Measurements from ENCODE around the gene SKOR2.

Gene SKOR2

DNA sequence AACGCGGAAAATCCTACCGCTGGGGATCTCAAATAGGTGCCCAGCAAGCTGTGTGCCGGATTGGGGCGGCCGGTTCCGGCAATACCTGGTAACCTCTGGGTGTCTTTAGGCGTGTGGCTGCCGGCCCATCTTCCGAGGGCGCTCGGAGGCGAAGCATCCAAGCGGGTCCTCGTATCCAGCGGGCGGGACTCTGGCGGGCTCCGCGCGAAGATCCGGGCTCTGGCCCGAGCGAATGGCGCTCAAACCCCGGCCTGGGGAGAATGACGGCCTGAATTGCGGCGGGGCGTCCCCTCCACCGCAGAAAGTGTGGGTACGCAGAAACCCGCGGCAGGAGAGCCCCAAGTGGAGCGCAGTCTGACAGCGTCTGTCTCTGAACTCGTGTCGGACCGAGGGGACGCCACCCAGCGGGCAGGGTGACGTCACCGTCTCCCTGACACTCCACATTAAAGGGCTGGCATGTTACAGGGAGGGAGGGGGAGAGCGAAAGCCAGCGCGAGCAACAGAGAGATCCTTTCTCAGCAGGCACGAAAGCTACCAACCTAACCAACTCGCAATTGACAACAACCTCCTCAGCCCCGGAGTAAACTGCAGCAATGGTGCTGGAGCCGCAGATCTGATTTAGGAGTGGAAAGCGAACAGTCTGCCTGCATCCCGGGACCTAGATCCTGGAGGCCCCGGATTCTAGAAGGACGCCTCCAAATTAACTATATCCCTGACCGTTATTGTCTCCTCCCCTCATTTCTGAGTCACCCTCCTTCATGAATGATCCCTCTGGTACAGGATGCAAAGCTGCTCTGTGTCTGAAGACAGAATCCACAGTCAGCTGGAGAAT is at the start of gene SKOR2:
Gene SKOR2 (minus strand): TSS at position 372 of the 832 bp plus-strand sequence. CDS start 2,477 bp downstream, outside the sequence.
- Histone ChIP-seq H3K27me3 (ENCODE audit: low read depth, low read length) (peaks cover 71% of the 10 kb centered on the region), H3K27ac (ENCODE audit: low read length) (no peak within 1 kb of the TSS), H3K4me3 (ENCODE audit: low read depth in 1 of 2, low read length in 2 of 2) (peak within 1 kb of the TSS in 1 of 2 donors; percentile 20), H3K36me3 (ENCODE audit: control insufficient read depth in 1 of 2, insufficient read depth in 2 of 2, low read length in 2 of 2) (no peaks in the 10 kb centered on the region), H3K9me3 (ENCODE audit: control insufficient read depth in 1 of 2, low read length in 2 of 2) (no peaks in the 10 kb centered on the region), H3K4me1 (ENCODE audit: control insufficient read depth in 1 of 2, insufficient read depth in 2 of 2, low read length in 2 of 2) (peaks cover 0 to 9% of the 10 kb centered on the region in 2 donors)

DNA sequence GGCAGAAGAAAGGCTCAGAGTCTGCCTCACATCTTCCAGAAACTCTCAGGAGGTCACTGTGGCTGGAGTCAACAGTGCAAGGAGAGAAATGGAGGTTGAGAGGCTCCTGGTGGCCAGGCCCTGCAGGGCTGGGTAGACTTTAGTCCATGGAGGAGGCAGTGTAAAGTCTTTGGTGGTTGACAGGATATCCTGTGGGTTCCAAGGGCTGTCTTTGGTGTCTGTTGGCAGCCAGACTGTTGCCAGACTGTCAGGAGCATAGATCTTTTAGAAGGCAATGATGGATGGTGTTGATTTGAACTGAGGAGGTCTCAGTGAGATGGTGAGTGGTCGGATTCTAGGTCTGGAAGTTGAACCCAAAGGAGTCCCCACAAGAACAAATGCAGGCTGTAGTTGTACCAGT is 45.0 kb upstream of the SKOR2 start:
- H3K4me1 ChIP-seq (ENCODE audit: control insufficient read depth in 1 of 2, insufficient read depth in 2 of 2, low read length in 2 of 2): no peaks in the 10 kb centered on the region
- no peaks in the 10 kb centered on the region for H3K27me3 ChIP-seq (ENCODE audit: low read depth, low read length)
- no peak overlapping the region for H3K4me3 ChIP-seq (ENCODE audit: low read depth in 1 of 2, low read length in 2 of 2)
- peaks cover 0 to 3% of the 10 kb centered on the region in 2 donors for H3K9me3 ChIP-seq (ENCODE audit: control insufficient read depth in 1 of 2, low read length in 2 of 2)
- H3K27ac ChIP-seq (ENCODE audit: low read length): no peak overlapping the region
- no peaks in the 10 kb centered on the region for H3K36me3 ChIP-seq (ENCODE audit: control insufficient read depth in 1 of 2, insufficient read depth in 2 of 2, low read length in 2 of 2)

DNA sequence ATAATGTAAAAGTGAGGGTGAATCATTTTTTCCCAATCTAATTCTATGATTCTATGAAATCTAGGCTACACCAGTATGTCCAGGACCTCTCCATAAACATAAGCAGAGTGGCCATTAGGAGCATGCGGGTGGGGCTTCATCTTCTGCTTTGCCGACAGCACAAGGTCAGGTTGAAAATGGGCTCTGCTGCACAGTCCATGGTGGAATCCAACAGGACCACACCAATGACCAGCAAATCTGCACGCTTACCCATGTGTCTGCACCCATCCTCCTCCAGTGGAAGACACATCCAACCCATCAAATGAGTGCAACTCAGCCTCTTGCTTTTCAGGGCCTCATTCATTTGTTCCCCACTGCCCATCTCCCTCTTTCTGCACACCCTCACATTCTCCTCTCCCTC is 43.3 kb upstream of the SKOR2 start:
- Histone ChIP-seq H3K27ac (ENCODE audit: low read length) (no peak overlapping the region), H3K4me3 (ENCODE audit: low read depth in 1 of 2, low read length in 2 of 2) (no peak overlapping the region), H3K9me3 (ENCODE audit: control insufficient read depth in 1 of 2, low read length in 2 of 2) (peaks cover 0 to 3% of the 10 kb centered on the region in 2 donors), H3K4me1 (ENCODE audit: control insufficient read depth in 1 of 2, insufficient read depth in 2 of 2, low read length in 2 of 2) (no peaks in the 10 kb centered on the region), H3K36me3 (ENCODE audit: control insufficient read depth in 1 of 2, insufficient read depth in 2 of 2, low read length in 2 of 2) (no peaks in the 10 kb centered on the region), H3K27me3 (ENCODE audit: low read depth, low read length) (no peaks in the 10 kb centered on the region)

GRCh38 chr18:47288741-47289140 is 37.3 kb upstream of the SKOR2 start:
- no peaks in the 10 kb centered on the region for H3K36me3 ChIP-seq (ENCODE audit: control insufficient read depth in 1 of 2, insufficient read depth in 2 of 2, low read length in 2 of 2)
- peaks cover 5% of the 10 kb centered on the region for H3K27me3 ChIP-seq (ENCODE audit: low read depth, low read length)
- H3K4me3 ChIP-seq (ENCODE audit: low read depth in 1 of 2, low read length in 2 of 2): no peak overlapping the region
- no peak overlapping the region for H3K27ac ChIP-seq (ENCODE audit: low read length)
- H3K9me3 ChIP-seq (ENCODE audit: control insufficient read depth in 1 of 2, low read length in 2 of 2): no peaks in the 10 kb centered on the region
- H3K4me1 ChIP-seq (ENCODE audit: control insufficient read depth in 1 of 2, insufficient read depth in 2 of 2, low read length in 2 of 2): no peaks in the 10 kb centered on the region

DNA sequence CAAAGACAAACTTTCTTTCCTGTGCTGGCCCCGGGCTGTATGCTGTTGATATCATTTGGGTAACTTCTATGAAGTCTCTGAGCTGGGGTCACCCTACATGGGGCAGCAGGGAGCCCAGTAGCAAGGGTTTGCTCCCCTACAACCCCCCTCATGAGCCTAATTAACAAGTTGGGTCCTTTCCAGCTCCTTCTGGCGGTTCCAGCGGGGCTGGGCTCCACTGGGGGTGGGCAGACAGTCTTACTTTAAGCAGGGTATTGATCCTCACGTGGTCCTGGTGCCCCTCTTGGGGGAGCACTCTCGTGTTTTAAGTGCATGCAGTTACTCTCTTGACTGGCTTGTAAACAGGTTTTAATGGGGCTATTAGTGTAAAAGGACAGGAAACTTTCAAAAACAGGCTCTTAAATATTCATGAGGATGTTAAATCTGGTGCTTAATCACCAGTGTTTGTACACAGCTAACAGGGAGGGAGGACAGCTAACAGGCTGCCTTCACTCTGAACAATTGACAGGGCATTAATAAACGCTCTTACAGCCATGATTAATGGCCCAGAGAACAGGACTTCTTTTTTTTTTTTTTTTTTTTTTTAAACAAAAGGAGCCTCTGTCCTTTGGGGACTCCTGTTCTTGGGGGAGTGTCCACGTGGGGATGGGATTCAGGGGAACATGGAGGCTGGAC is 36.6 kb upstream of the SKOR2 start:
- Histone ChIP-seq H3K9me3 (ENCODE audit: control insufficient read depth in 1 of 2, low read length in 2 of 2) (no peaks in the 10 kb centered on the region), H3K36me3 (ENCODE audit: control insufficient read depth in 1 of 2, insufficient read depth in 2 of 2, low read length in 2 of 2) (no peaks in the 10 kb centered on the region), H3K27ac (ENCODE audit: low read length) (no peak overlapping the region), H3K4me1 (ENCODE audit: control insufficient read depth in 1 of 2, insufficient read depth in 2 of 2, low read length in 2 of 2) (no peaks in the 10 kb centered on the region), H3K27me3 (ENCODE audit: low read depth, low read length) (peaks cover 5% of the 10 kb centered on the region), H3K4me3 (ENCODE audit: low read depth in 1 of 2, low read length in 2 of 2) (no peak overlapping the region)

DNA sequence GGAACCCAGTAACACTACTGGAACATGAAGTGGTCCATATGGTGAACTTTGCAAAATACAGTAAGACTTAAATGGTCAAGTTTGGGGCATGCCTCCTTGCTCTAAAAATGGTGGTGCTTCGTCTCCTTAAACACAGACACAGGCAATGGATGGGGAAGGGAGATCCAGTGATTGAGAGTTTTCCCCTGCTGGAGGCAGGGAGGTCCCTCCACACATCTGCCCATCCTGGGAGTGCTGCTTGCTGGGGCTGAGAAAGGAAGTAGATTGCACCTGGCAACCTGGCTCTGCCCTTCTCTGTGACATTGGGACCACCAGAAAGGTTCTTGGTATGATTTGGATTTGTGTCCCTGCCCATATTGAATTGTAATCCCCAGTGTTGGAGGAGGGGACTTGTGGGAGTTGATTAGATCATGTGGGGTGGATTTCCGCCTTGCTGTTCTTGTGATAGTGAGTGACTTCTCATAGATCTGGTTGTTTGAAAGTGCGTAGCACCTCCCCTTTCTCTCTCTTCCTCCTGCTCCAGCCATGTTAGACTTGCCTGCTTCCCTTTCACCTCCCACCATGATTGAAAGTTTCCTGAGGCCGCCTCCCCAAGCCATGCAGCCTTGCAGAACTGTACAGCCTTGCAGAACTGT is 35.4 kb upstream of the SKOR2 start:
- no peaks in the 10 kb centered on the region for H3K36me3 ChIP-seq (ENCODE audit: control insufficient read depth in 1 of 2, insufficient read depth in 2 of 2, low read length in 2 of 2)
- no peak overlapping the region for H3K4me3 ChIP-seq (ENCODE audit: low read depth in 1 of 2, low read length in 2 of 2)
- H3K27me3 ChIP-seq (ENCODE audit: low read depth, low read length): peaks cover 5% of the 10 kb centered on the region
- H3K9me3 ChIP-seq (ENCODE audit: control insufficient read depth in 1 of 2, low read length in 2 of 2): no peaks in the 10 kb centered on the region
- H3K27ac ChIP-seq (ENCODE audit: low read length): no peak overlapping the region
- no peaks in the 10 kb centered on the region for H3K4me1 ChIP-seq (ENCODE audit: control insufficient read depth in 1 of 2, insufficient read depth in 2 of 2, low read length in 2 of 2)

- Histone ChIP-seq H3K27me3 (ENCODE audit: low read depth, low read length) (peaks cover 5% of the 10 kb centered on the region), H3K36me3 (ENCODE audit: control insufficient read depth in 1 of 2, insufficient read depth in 2 of 2, low read length in 2 of 2) (no peaks in the 10 kb centered on the region), H3K9me3 (ENCODE audit: control insufficient read depth in 1 of 2, low read length in 2 of 2) (no peaks in the 10 kb centered on the region), H3K27ac (ENCODE audit: low read length) (no peak overlapping the region), H3K4me1 (ENCODE audit: control insufficient read depth in 1 of 2, insufficient read depth in 2 of 2, low read length in 2 of 2) (no peaks in the 10 kb centered on the region), H3K4me3 (ENCODE audit: low read depth in 1 of 2, low read length in 2 of 2) (no peak overlapping the region)
These were observed 34.0 kb upstream of the SKOR2 start for GRCh38 chr18:47285456-47285855.

- Histone ChIP-seq H3K9me3 (ENCODE audit: control insufficient read depth in 1 of 2, low read length in 2 of 2) (no peaks in the 10 kb centered on the region), H3K36me3 (ENCODE audit: control insufficient read depth in 1 of 2, insufficient read depth in 2 of 2, low read length in 2 of 2) (no peaks in the 10 kb centered on the region), H3K27ac (ENCODE audit: low read length) (no peak overlapping the region), H3K4me3 (ENCODE audit: low read depth in 1 of 2, low read length in 2 of 2) (no peak overlapping the region), H3K4me1 (ENCODE audit: control insufficient read depth in 1 of 2, insufficient read depth in 2 of 2, low read length in 2 of 2) (no peaks in the 10 kb centered on the region), H3K27me3 (ENCODE audit: low read depth, low read length) (peaks cover 5% of the 10 kb centered on the region)
These were observed 33.4 kb upstream of the SKOR2 start for GRCh38 chr18:47284721-47285395.

DNA sequence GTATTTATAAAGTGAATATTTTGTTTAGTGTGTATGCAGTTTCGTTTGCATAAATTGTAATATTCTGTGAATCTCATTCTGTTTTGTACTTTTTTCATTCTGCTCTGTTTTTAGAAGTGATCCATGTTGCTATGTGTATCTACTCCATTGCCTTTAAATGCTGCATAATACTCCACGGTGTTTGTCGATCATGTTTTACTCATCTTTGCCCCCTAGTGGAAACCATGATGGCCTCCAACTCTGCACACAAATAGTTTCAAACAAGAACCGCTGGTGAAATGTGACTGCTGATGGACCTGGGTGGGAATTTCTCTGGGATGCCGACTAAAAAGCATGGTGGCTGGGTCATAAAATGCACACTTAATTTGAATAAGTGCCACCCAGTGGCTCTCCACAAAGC is 32.0 kb upstream of the SKOR2 start:
- Histone ChIP-seq H3K27ac (ENCODE audit: low read length) (no peak overlapping the region), H3K36me3 (ENCODE audit: control insufficient read depth in 1 of 2, insufficient read depth in 2 of 2, low read length in 2 of 2) (no peaks in the 10 kb centered on the region), H3K4me1 (ENCODE audit: control insufficient read depth in 1 of 2, insufficient read depth in 2 of 2, low read length in 2 of 2) (no peaks in the 10 kb centered on the region), H3K9me3 (ENCODE audit: control insufficient read depth in 1 of 2, low read length in 2 of 2) (no peaks in the 10 kb centered on the region), H3K27me3 (ENCODE audit: low read depth, low read length) (no peaks in the 10 kb centered on the region), H3K4me3 (ENCODE audit: low read depth in 1 of 2, low read length in 2 of 2) (no peak overlapping the region)

GRCh38 chr18:47280121-47280520 is 28.7 kb upstream of the SKOR2 start:
- Histone ChIP-seq H3K4me3 (ENCODE audit: low read depth in 1 of 2, low read length in 2 of 2) (no peak overlapping the region), H3K27me3 (ENCODE audit: low read depth, low read length) (no peaks in the 10 kb centered on the region), H3K4me1 (ENCODE audit: control insufficient read depth in 1 of 2, insufficient read depth in 2 of 2, low read length in 2 of 2) (no peaks in the 10 kb centered on the region), H3K36me3 (ENCODE audit: control insufficient read depth in 1 of 2, insufficient read depth in 2 of 2, low read length in 2 of 2) (no peaks in the 10 kb centered on the region), H3K9me3 (ENCODE audit: control insufficient read depth in 1 of 2, low read length in 2 of 2) (peaks cover 0 to 3% of the 10 kb centered on the region in 2 donors), H3K27ac (ENCODE audit: low read length) (no peak overlapping the region)

DNA sequence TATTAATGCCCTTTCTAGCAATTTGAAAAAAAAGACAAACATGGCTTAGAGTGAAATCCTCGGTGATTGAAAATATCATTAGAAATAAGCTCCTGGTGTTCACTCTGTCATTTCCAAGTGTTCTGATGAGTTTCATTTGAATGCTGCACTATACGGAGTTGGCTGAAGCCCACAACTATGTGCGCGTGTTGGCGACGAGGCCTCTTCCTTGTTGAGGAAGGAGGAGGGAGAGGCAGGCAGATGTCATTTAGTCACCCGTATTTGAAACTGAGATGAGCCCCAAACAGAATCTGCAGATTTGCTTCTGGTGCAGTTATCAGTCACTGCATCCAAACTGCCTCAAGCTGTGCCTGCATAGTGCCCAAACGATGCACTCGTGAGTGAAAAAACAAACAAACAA is 23.5 kb upstream of the SKOR2 start:
- Histone ChIP-seq H3K9me3 (ENCODE audit: control insufficient read depth in 1 of 2, low read length in 2 of 2) (peaks cover 0 to 3% of the 10 kb centered on the region in 2 donors), H3K27me3 (ENCODE audit: low read depth, low read length) (no peaks in the 10 kb centered on the region), H3K4me3 (ENCODE audit: low read depth in 1 of 2, low read length in 2 of 2) (no peak overlapping the region), H3K36me3 (ENCODE audit: control insufficient read depth in 1 of 2, insufficient read depth in 2 of 2, low read length in 2 of 2) (no peaks in the 10 kb centered on the region), H3K4me1 (ENCODE audit: control insufficient read depth in 1 of 2, insufficient read depth in 2 of 2, low read length in 2 of 2) (no peaks in the 10 kb centered on the region), H3K27ac (ENCODE audit: low read length) (no peak overlapping the region)
